ENCODE data around the gene RTBDN.
A peak's percentile ranks its signal among the peaks of the same experiment; 100 is the strongest.

Gene RTBDN

GRCh38 chr19:12872255-12872654 is 37.9 kb upstream of the RTBDN start:
- Histone ChIP-seq H3K27ac (no peak overlapping the region), H3K4me3 (no peak overlapping the region), H3K9me3 (replicated peaks in 1 of 11) (peaks cover 9 to 23% (median 18%) of the 10 kb centered on the region in 11 experiments), H4K20me1 (peaks cover 0 to 49% (median 0%) of the 10 kb centered on the region in 11 experiments; a peak in 6 of 22 replicates), H3K4me1 (peaks cover 6 to 25% (median 10%) of the 10 kb centered on the region in 10 experiments), H3K27me3 (no peaks in the 10 kb centered on the region), H3K4me2 (no peak overlapping the region), H3K36me3 (peaks cover 5 to 54% (median 25%) of the 10 kb centered on the region in 11 experiments; a peak in 20 of 22 replicates), H3K9ac (no peak overlapping the region)
- no peak for TF ChIP-seq Cebpa-rat (IDR thresholded peaks at IDR 0.05)

GRCh38 chr19:12871681-12872080 is 37.3 kb upstream of the RTBDN start:
- no peak overlapping the region for H3K27ac ChIP-seq
- peaks cover 5 to 49% (median 21%) of the 10 kb centered on the region in 11 experiments; a peak in 20 of 22 replicates for H3K36me3 ChIP-seq
- H3K4me2 ChIP-seq = no peak overlapping the region
- no peaks in the 10 kb centered on the region for H3K27me3 ChIP-seq
- no peak for TF ChIP-seq Cebpa-rat (IDR thresholded peaks at IDR 0.05)
- H4K20me1 ChIP-seq = peaks cover 0 to 44% (median 0%) of the 10 kb centered on the region in 11 experiments; a peak in 6 of 22 replicates
- peaks cover 9 to 21% (median 13%) of the 10 kb centered on the region in 10 experiments for H3K4me1 ChIP-seq
- no peak overlapping the region for H3K4me3 ChIP-seq
- H3K9ac ChIP-seq = no peak overlapping the region
- peaks cover 9 to 23% (median 18%) of the 10 kb centered on the region in 11 experiments for H3K9me3 ChIP-seq (replicated peaks in 1 of 11)

- H3K4me1 ChIP-seq = peaks cover 9 to 14% (median 12%) of the 10 kb centered on the region in 10 experiments; a peak in 19 of 20 replicates
- H3K9me3 ChIP-seq (replicated peaks in 1 of 11) = peaks cover 6 to 13% (median 9%) of the 10 kb centered on the region in 11 experiments
- no peak for TF ChIP-seq Cebpa-rat (IDR thresholded peaks at IDR 0.05)
- peaks cover 5 to 18% (median 7%) of the 10 kb centered on the region in 11 experiments; a peak in 19 of 22 replicates for H3K36me3 ChIP-seq
- H3K4me2 ChIP-seq = peak overlapping the region in 1 of 11 experiments; percentile 91; a peak in 2 of 22 replicates
- H3K27me3 ChIP-seq = no peaks in the 10 kb centered on the region
- H3K27ac ChIP-seq = no peak overlapping the region
- H4K20me1 ChIP-seq = peaks cover 0 to 15% (median 0%) of the 10 kb centered on the region in 11 experiments; a peak in 2 of 22 replicates
- no peak overlapping the region for H3K9ac ChIP-seq
- no peak overlapping the region for H3K4me3 ChIP-seq
These were observed 34.2 kb upstream of the RTBDN start for GRCh38 chr19:12868540-12869112.

- peaks cover 0 to 9% (median 0%) of the 10 kb centered on the region in 11 experiments; a peak in 2 of 22 replicates for H4K20me1 ChIP-seq
- no peak for TF ChIP-seq Cebpa-rat (IDR thresholded peaks at IDR 0.05)
- peaks cover 9 to 14% (median 12%) of the 10 kb centered on the region in 10 experiments; a peak in 19 of 20 replicates for H3K4me1 ChIP-seq
- H3K27me3 ChIP-seq = no peaks in the 10 kb centered on the region
- H3K27ac ChIP-seq = peak overlapping the region in 4 of 11 experiments; percentile 11 to 47 (median 22); a peak in 3 of 22 replicates
- 0 out of 22 replicates have a peak, but pooled peaks cover 0 to under 1% (median 0%) of the 10 kb centered on the region in 11 experiments for H3K9me3 ChIP-seq (replicated peaks in 1 of 11)
- H3K36me3 ChIP-seq = peaks cover 0 to 9% (median 0%) of the 10 kb centered on the region in 11 experiments; a peak in 3 of 22 replicates
- peak overlapping the region in 10 of 11 experiments; percentile 34 to 65 (median 54); a peak in 17 of 22 replicates for H3K9ac ChIP-seq
- peak overlapping the region; percentile 39 to 69 (median 50) for H3K4me3 ChIP-seq
- peak overlapping the region; percentile 79 to 96 (median 85) for H3K4me2 ChIP-seq
These were observed 33.0 kb upstream of the RTBDN start for GRCh38 chr19:12867120-12868099.

- H3K4me1 ChIP-seq = peaks cover 9 to 14% (median 12%) of the 10 kb centered on the region in 10 experiments; a peak in 19 of 20 replicates
- no peak for TF ChIP-seq Cebpa-rat (IDR thresholded peaks at IDR 0.05)
- no peak overlapping the region for H3K9ac ChIP-seq
- H3K36me3 ChIP-seq = peaks cover 0 to 4% (median 0%) of the 10 kb centered on the region in 11 experiments; a peak in 2 of 22 replicates
- no peaks in the 10 kb centered on the region for H3K27me3 ChIP-seq
- peaks cover 0 to 5% (median 0%) of the 10 kb centered on the region in 11 experiments; a peak in 1 of 22 replicates for H4K20me1 ChIP-seq
- no peak overlapping the region for H3K27ac ChIP-seq
- peak overlapping the region in 10 of 11 experiments; percentile 79 to 96 (median 84); a peak in 14 of 22 replicates for H3K4me2 ChIP-seq
- H3K4me3 ChIP-seq = no peak overlapping the region; a peak in 2 of 20 replicates
- H3K9me3 ChIP-seq (replicated peaks in 1 of 11) = no peaks in the 10 kb centered on the region
These were observed 32.2 kb upstream of the RTBDN start for GRCh38 chr19:12866416-12867119.

- no peak for TF ChIP-seq Cebpa-rat (IDR thresholded peaks at IDR 0.05)
- no peak overlapping the region for H3K4me3 ChIP-seq
- H3K4me2 ChIP-seq = no peak overlapping the region
- H3K9me3 ChIP-seq (replicated peaks in 1 of 11) = no peaks in the 10 kb centered on the region
- H3K27me3 ChIP-seq = no peaks in the 10 kb centered on the region
- H3K27ac ChIP-seq = no peak overlapping the region
- no peaks in the 10 kb centered on the region for H4K20me1 ChIP-seq
- H3K9ac ChIP-seq = no peak overlapping the region
- H3K36me3 ChIP-seq = peaks cover 0 to 4% (median 0%) of the 10 kb centered on the region in 11 experiments; a peak in 2 of 22 replicates
- peaks cover 9 to 14% (median 12%) of the 10 kb centered on the region in 10 experiments; a peak in 19 of 20 replicates for H3K4me1 ChIP-seq
These were observed 31.5 kb upstream of the RTBDN start for GRCh38 chr19:12865746-12866415.

- no peaks in the 10 kb centered on the region for H4K20me1 ChIP-seq
- H3K4me1 ChIP-seq = peaks cover 9 to 14% (median 12%) of the 10 kb centered on the region in 10 experiments; a peak in 19 of 20 replicates
- no peaks in the 10 kb centered on the region; a peak in 1 of 22 replicates for H3K36me3 ChIP-seq
- no peak overlapping the region for H3K4me3 ChIP-seq
- no peak overlapping the region for H3K4me2 ChIP-seq
- no peak overlapping the region for H3K9ac ChIP-seq
- H3K27me3 ChIP-seq = no peaks in the 10 kb centered on the region
- no peak overlapping the region for H3K27ac ChIP-seq
- no peaks in the 10 kb centered on the region for H3K9me3 ChIP-seq (replicated peaks in 1 of 11)
- no peak for TF ChIP-seq Cebpa-rat (IDR thresholded peaks at IDR 0.05)
These were observed 30.6 kb upstream of the RTBDN start for GRCh38 chr19:12864721-12865715.
